ENCODE results near the gene JAZF1. TPM values are rescaled to one million over a fixed set of nuclear protein-coding genes. Genes with fewer than 3 reads are reported as not detected.

JAZF1 gene
- total and polyA plus RNA-seq, 2 of the 8 experiments (the other 6 are each of a cell fraction or from before 2014, with no cell fraction given), result 2.6 to 21.8 TPM

GRCh38 chr7:28183627-28184026 is 3.0 kb upstream of the JAZF1 start:
- peaks cover 0 to 1% of the 10 kb centered on the region in 2 experiments for H4K20me1 ChIP-seq (replicated peaks in 1 of 2; ENCODE audit: control insufficient read depth in 1 of 2, insufficient read depth in 2 of 2, low read length in 2 of 2)
- H3K27me3 ChIP-seq (replicated peaks in 1 of 4; ENCODE audit: control insufficient read depth in 3 of 4, extremely low read depth in 1 of 4, insufficient read depth in 3 of 4, low read length in 3 of 4), result peaks cover 0 to 7% (median 2%) of the 10 kb centered on the region in 4 experiments; a peak in 3 of 7 replicates
- peaks cover 0 to 5% of the 10 kb centered on the region in 2 experiments; a peak in 2 of 4 replicates for H3K79me2 ChIP-seq (ENCODE audit: control insufficient read depth in 1 of 2, insufficient read depth in 2 of 2, low read length in 2 of 2)
- H2BK12ac ChIP-seq (ENCODE audit: low read depth, low read length), result no peak overlapping the region
- H4K91ac ChIP-seq (replicated peaks; ENCODE audit: insufficient read length, low read length), result no peak overlapping the region
- no peak overlapping the region for H3K18ac ChIP-seq (ENCODE audit: extremely low read depth, low read length)
- peaks cover 8% of the 10 kb centered on the region; the same call in 1 of the 2 replicates for H3K23me2 ChIP-seq (ENCODE audit: low read depth, low read length)
- no peak overlapping the region for H3K4me2 ChIP-seq (ENCODE audit: insufficient read depth in 1 of 2, low read depth in 2 of 2, low read length in 2 of 2)
- H2BK15ac ChIP-seq (ENCODE audit: low read length), result no peak overlapping the region; the same call in 1 of the 2 replicates
- H3K4me3 ChIP-seq (ENCODE audit: extremely low read depth in 1 of 4, insufficient read depth in 2 of 4, low read depth in 3 of 4, low read length in 4 of 4), result no peak overlapping the region
- DNase-seq (ENCODE audit: low read depth in 1 of 2, low spot score in 2 of 2) (no peak), FAIRE-seq (no peak)
- TF ChIP-seq BACH1 (IDR thresholded peaks at IDR 0.05; ENCODE audit: low read length) (no peak), BCL11A (IDR thresholded peaks at IDR 0.05; ENCODE audit: low read depth in 2 of 2, low read length in 2 of 2) (no peak), CTBP2 (IDR thresholded peaks at IDR 0.05; ENCODE audit: borderline replicate concordance, insufficient read depth, insufficient read length, low read length) (no peak), BRCA1 (IDR thresholded peaks at IDR 0.05; ENCODE audit: low read depth, low read length) (no peak), TEAD4 (IDR thresholded peaks at IDR 0.05; ENCODE audit: low read depth, low read length) (no peak), CHD2 (IDR thresholded peaks at IDR 0.05; ENCODE audit: low read length) (no peak), JUND (IDR thresholded peaks at IDR 0.05; ENCODE audit: low read length) (no peak), CTCF (IDR thresholded peaks at IDR 0.05; ENCODE audit: control extremely low read depth in 1 of 3, insufficient read depth in 1 of 3, low read depth in 1 of 3, low read length in 3 of 3) (no peak), RNF2 (IDR thresholded peaks at IDR 0.05; ENCODE audit: borderline replicate concordance, low read depth, low read length, missing control alignments, poor library complexity, severe bottlenecking) (no peak)
- H2AFZ ChIP-seq (ENCODE audit: low read length), result no peak overlapping the region
- no peak overlapping the region for H3K4ac ChIP-seq (replicated peaks; ENCODE audit: insufficient read length, low read depth, low read length)
- no peak overlapping the region for H3K27ac ChIP-seq (ENCODE audit: low read depth, low read length)
- no peak overlapping the region for H4K8ac ChIP-seq (ENCODE audit: extremely low read depth, insufficient read depth, low read length)
- H2BK120ac ChIP-seq (replicated peaks; ENCODE audit: low read depth, low read length), result no peak overlapping the region
- H3K23ac ChIP-seq (ENCODE audit: insufficient read length), result no peak overlapping the region
- WGBS, 2 experiments (ENCODE audit: extremely low coverage in 1 of 2, insufficient coverage in 1 of 2, insufficient read length in 1 of 2, insufficient replicate concordance in 2 of 2, low coverage in 1 of 2, low lambda C conversion rate in 2 of 2, missing lambda C conversion rate in 1 of 2), result 93% methylated on average over 5 of the region's 5 CpGs; no CpG with 5 or more reads in 1 of the 2 experiments
- H2AK5ac ChIP-seq (ENCODE audit: low read depth, low read length), result no peak overlapping the region
- ChIA-PET CTCF (ENCODE audit: partially characterized antibody) (interaction anchor here (1.4 to 1.9 kb wide), 3 partner anchors 10 to 439 kb away, joined by 4 to 7 read pairs (median 6); no protein-coding TSS in a partner anchor), POLR2A (ENCODE audit: partially characterized antibody) (no interaction called here)
- H3K9ac ChIP-seq (replicated peaks in 1 of 4; ENCODE audit: extremely low read depth in 1 of 4, low read depth in 3 of 4, low read length in 3 of 4), result no peak overlapping the region
- H3K14ac ChIP-seq (ENCODE audit: insufficient read length), result no peak overlapping the region
- H3K79me1 ChIP-seq (ENCODE audit: low read depth, low read length), result no peaks in the 10 kb centered on the region
- no peaks in the 10 kb centered on the region for H3K36me3 ChIP-seq (ENCODE audit: control insufficient read depth in 2 of 4, insufficient read depth in 4 of 4, low read length in 3 of 4)
- no peak overlapping the region for H2BK20ac ChIP-seq (ENCODE audit: low read length)
- H3K9me3 ChIP-seq (ENCODE audit: insufficient read depth in 2 of 2, low read depth in 1 of 2, low read length in 1 of 2), result no peaks in the 10 kb centered on the region
- no peak overlapping the region for H3K56ac ChIP-seq (replicated peaks; ENCODE audit: insufficient read length, low read depth, low read length)
- no peak overlapping the region for H2BK5ac ChIP-seq (ENCODE audit: low read depth, low read length)
- no peak overlapping the region for H4K5ac ChIP-seq (ENCODE audit: insufficient read length, low read depth, low read length)
- peaks cover 0 to 8% (median 5%) of the 10 kb centered on the region in 4 experiments for H3K4me1 ChIP-seq (replicated peaks in 1 of 4; ENCODE audit: control insufficient read depth in 3 of 4, insufficient read depth in 4 of 4, low read length in 3 of 4)

Measured in H1 (cell line).